Activated CD4-positive, CD25-positive, alpha-beta regulatory T cell (primary cell): ENCODE data around the gene CCNI.
A peak's percentile ranks its signal among the peaks of the same experiment; 100 is the strongest.
"Not testable (repeated sequence)": the region's sequence is repeated elsewhere in the genome, so short reads cannot be mapped to it uniquely, and the experiment has no call there.

ENCODE experiments used
- DNase-seq, 4 experiments: peaks; one replicate each; lab custom pipeline; 2025; lab: John Stamatoyannopoulos, UW

Gene CCNI, protein sequence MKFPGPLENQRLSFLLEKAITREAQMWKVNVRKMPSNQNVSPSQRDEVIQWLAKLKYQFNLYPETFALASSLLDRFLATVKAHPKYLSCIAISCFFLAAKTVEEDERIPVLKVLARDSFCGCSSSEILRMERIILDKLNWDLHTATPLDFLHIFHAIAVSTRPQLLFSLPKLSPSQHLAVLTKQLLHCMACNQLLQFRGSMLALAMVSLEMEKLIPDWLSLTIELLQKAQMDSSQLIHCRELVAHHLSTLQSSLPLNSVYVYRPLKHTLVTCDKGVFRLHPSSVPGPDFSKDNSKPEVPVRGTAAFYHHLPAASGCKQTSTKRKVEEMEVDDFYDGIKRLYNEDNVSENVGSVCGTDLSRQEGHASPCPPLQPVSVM

GRCh38 chr4:77075869-77076799, at the start of gene CCNI:
Gene CCNI (minus strand): TSS chr4:77075989. CDS start chr4:77066362, 9,627 bp downstream.
- DNase-seq, result peak; percentile 73 to 86 (median 79)

DNA sequence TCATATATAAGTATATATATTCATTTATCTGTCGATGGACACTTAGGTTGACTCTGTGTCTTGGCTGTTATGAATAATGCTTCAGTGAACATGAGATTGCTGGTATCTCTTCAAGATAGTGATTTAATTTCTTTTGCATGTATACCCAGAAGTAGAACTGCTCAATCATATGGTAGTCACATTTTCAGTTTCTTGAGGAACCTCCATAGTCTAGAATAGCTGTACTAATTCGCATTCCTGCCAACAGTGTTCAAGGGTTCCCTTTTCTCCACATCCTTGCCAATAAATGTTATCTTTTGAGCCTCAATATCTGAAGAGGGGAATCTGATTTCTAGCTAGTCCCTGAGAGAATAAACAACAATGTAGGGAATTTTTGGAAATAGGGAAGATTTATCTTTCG, 48.8 kb upstream of the CCNI start:
- DNase-seq, result no peak

- DNase-seq, result no peak
These were observed 47.6 kb upstream of the CCNI start for GRCh38 chr4:77123411-77123810.

DNA sequence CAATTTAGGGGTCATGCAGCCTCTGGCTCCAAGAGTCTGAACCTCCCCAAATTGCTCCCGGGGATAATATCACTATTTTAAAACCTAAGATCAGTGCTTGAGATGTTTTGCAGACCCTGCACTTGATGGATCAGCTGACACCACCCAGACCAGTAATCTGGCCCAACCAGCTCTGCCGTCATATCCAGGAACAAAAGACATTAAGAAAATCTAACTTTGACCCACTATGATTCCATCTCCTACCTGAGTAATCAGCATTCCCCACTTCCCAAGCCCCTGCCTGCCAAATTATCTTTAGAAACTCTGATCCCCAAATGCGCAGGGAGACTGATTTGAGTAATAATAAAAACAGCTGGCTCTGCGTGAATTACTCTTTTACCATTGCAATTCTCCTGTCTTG, 46.9 kb upstream of the CCNI start:
- DNase-seq, result no peak

GRCh38 chr4:77121736-77122240, 46.0 kb upstream of the CCNI start:
- DNase-seq, result no peak

GRCh38 chr4:77120886-77121508, 45.2 kb upstream of the CCNI start:
- no peak for DNase-seq

- DNase-seq, result no peak
These were observed 41.9 kb upstream of the CCNI start for GRCh38 chr4:77117721-77118120.

GRCh38 chr4:77113069-77113468, 37.3 kb upstream of the CCNI start:
- DNase-seq, result no peak

DNA sequence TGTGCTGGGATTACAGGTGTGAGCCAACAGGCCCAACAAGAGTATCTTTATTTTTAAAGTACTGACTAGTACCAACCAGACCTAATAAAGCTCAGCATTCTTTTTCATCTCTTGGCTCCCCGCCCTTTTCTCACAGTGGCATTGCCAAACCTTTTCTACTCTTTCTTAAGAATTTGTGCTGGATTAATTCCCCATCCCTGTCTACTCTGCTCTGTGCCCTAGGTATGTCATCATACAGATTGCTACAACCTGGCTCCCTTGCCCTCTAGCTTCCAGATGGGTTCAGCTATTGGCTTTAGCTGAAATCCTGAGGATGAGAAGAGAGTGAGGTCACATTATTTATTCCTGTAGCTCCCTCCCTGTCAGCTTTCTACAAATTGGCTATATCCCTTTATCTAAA, 34.9 kb upstream of the CCNI start:
- no peak for DNase-seq

- DNase-seq, result no peak
These were observed 29.2 kb upstream of the CCNI start for GRCh38 chr4:77104791-77105540.

DNA sequence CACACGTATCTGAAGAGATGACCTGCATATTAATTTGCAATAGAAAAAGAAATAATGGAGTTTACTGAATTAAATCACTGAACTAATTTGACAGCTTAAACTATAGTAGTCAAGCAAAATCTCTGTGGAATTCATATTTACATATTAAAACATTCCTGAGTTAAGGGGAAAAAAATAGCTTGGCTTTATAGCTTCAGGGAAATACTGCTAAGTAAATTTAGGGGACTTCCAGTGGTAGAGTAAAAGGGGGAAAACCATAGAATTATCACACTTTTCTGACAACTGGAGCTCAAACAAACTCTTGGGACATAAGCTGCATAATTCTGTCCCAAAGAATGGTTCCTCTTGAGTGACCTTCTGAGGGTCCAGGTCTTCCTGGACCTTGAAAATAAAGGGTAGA, 28.6 kb upstream of the CCNI start:
- DNase-seq, result no peak

- no peak for DNase-seq
These were observed 24.4 kb upstream of the CCNI start for GRCh38 chr4:77100234-77100633.

GRCh38 chr4:77097611-77098010, 21.8 kb upstream of the CCNI start:
- DNase-seq, result no peak

DNA sequence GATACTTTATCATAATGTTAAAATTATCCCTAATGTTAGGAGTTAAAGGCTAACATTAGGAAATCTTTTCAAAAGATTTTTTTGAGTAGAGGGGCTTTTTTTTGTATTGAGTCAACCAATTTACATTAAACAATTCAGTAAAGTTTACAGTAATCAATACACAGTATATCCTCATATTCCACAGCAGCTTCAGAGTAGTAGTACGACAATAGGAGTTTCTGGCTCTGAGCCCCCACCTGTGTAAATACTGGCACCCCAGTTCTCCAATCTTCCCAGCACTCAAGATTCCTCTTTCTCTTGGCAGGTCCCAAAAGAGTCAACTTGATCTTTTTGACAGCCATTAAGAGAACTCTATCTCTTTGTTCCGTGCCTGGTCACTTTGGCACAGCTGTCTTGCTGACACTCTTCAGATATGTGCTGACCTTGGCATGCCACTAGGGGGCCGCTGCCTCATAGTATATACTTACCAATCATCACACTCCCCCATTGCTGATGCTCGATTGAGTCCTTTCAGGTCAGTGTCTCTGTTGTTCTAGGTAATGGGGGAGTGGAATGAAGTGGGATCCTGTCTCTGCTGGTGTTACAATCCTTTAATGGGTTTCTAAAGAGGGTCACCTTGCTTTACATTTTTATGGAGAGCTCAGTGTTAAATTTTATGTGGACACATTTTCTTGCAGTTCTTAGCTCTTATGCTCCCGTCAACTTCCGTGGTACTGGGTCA, 19.5 kb upstream of the CCNI start:
- peak; percentile 40 to 58 (median 54) for DNase-seq

DNA sequence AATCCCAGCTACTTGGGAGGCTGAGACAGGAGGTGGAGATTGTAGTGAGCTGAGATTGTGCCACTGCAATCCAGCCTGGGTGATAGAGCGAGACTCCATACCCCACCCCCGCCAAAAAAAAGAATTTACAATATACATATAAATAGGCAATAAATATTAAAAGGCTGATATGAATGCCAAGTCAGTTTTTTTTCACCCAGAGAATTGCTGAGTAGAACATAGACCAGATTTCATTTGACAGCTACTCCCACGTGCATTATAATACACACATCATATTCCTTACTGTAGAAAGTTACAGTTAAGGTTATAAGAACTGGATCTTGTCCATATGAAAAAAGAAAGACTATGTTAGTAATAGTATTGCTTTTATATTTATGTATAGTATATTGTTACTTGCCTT, 18.7 kb upstream of the CCNI start:
- DNase-seq, result no peak

GRCh38 chr4:77093401-77093800, 17.6 kb upstream of the CCNI start:
- DNase-seq, result no peak

DNA sequence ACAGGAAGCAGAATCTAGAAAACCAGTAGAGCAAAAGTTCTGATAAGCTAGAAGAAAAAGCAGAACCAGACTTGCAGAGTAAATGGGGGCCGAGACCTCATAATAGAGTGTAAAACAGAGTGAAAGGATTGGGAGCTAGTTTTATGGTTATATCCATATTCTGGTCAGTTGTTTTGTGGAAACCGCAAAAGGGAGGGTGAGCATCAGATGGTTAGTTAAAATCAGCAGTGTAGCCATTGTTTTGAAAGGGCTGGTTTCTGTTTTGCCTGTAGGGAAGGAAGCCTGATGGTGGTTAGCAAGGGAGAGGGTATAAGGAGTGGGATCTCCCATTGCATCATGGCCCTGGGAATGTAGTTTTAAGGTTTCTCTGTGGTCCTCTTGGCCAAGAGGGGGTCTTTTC, 17.2 kb upstream of the CCNI start:
- DNase-seq, result no peak

DNA sequence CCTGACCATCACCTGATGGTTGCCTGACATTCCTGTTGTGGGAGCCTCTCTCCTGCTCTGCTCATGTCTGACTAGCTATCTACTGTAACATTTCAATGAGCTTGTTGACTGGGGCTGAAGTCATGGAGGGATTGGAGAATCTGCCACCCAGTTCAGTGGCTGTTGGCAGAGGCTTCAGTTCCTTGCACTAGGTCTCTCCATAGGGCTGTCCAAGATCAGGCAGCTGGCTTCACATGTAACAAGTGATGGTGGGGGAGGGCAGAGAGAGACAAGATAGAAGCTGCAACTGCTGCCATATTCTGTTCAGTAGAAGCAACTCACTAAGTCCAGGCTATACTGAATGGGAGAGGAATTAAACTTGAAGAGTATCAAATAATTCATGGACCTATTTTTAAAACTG, 14.1 kb upstream of the CCNI start:
- no peak for DNase-seq

GRCh38 chr4:77087027-77087426, 11.2 kb upstream of the CCNI start:
- not testable (repeated sequence) for DNase-seq

DNA sequence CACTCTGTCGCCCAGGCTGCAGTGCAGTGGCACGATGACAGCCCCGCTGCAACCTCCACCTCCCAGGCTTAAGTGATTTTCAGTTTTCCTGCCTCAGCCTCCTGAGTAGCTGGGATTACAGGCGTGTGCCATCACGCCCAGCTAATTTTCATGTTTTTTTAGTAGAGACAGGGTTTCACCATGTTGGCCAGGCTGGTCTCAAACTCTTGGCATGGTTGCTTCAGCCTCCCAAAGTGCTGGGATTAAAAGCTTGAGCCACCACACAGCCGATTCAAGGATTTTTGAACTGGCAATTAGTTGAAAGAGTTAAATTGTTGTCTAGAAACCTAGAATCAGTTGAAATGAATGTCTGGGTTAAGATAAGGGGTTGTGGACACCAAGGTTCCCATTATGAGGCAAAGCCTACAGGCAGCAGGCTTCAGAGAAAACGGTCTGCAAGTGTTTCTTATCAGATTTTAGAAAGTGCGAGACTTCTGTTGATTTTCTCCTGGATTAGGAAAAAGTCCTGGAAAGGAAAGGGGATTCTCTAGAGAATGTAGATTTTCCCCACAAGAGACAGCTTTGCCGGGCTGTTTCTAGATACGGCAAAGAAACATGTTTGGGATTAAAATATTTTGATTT, 8.3 kb upstream of the CCNI start:
- no peak for DNase-seq
